Measurements from ENCODE around the gene EPHA5.

DNA sequence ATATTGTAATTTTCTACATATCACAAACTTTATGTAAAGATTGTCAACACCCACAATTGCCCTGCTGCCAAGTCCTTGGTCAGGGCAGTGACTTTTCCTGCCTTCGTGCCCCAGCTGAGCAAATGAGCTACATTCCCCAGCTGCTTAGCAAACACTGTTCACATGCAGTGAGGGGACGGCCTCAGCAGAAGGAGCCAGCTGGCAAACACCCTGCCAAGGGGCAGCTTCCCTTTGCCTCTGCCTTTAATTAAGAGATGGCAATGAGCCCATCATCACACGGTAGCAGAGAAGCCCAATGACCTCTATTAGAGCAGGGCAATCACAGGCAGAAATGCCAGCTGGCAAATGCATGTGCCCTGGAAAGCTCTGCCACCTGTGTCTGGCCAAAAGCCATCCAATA, 253.4 kb downstream of the EPHA5 start:
- TF ChIP-seq, protein P1, sequence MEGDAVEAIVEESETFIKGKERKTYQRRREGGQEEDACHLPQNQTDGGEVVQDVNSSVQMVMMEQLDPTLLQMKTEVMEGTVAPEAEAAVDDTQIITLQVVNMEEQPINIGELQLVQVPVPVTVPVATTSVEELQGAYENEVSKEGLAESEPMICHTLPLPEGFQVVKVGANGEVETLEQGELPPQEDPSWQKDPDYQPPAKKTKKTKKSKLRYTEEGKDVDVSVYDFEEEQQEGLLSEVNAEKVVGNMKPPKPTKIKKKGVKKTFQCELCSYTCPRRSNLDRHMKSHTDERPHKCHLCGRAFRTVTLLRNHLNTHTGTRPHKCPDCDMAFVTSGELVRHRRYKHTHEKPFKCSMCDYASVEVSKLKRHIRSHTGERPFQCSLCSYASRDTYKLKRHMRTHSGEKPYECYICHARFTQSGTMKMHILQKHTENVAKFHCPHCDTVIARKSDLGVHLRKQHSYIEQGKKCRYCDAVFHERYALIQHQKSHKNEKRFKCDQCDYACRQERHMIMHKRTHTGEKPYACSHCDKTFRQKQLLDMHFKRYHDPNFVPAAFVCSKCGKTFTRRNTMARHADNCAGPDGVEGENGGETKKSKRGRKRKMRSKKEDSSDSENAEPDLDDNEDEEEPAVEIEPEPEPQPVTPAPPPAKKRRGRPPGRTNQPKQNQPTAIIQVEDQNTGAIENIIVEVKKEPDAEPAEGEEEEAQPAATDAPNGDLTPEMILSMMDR (IDR thresholded peaks at IDR 0.05) = no peak
- TF ChIP-seq EP300 (IDR thresholded peaks at IDR 0.05) (no peak), POLR2A (IDR thresholded peaks at IDR 0.05) (no peak)

Measured in tibial nerve (tissue), 4 donors.